IMR-90 (cell line): ENCODE data around the gene CLDN8. TPM values are rescaled to one million over a fixed set of nuclear protein-coding genes. Genes with fewer than 3 reads are reported as not detected.

ENCODE experiments used
- ATAC-seq: fragments of 200-7000 bp; cut with Tn5 transposase; 2 replicates; pipeline ENCODE4 v1.9.1; 2020; ENCODE audit warnings: low read depth, mild to moderate bottlenecking, moderate library complexity
- BruUV-seq: library from RNA; stranded (reverse); fragments of 400-500 nt; replicated peaks from 2 replicates; lab custom pipeline; 2021; lab: Mats Ljungman, UMichigan
- CTCF ChIA-PET: fragments of 300-600 bp; formaldehyde crosslinking; extraction: SDS; loops from one replicate; lab custom pipeline; 2021; ENCODE audit warnings: antibody characterized with exemption; lab: Yijun Ruan, JAX
- POLR2A ChIA-PET: fragments of 300-600 bp; sonication (Branson Sonifier 250); formaldehyde crosslinking; loops from one replicate; lab custom pipeline; 2022; ENCODE audit warnings: antibody characterized with exemption; ENCODE audit not compliant: unreplicated experiment; lab: Charles Lee
- DNase-seq: peaks from one replicate; pipeline ENCODE4 v3.0.0; 2013
- H2AFZ ChIP-seq: replicated peaks from 2 replicates; pipeline ENCODE3; 2013; ENCODE audit warnings: low read length, mild to moderate bottlenecking; ENCODE audit not compliant: poor library complexity
- H2AK5ac ChIP-seq: 2 replicates; pipeline ENCODE4 v1.6.1; 2013; ENCODE audit warnings: low read depth, low read length, inconsistent platforms
- H2AK9ac ChIP-seq: replicated peaks from 2 replicates; pipeline ENCODE3; 2013; ENCODE audit warnings: mild to moderate bottlenecking, low read depth, low read length, moderate library complexity; ENCODE audit not compliant: poor library complexity
- H2BK120ac ChIP-seq: 2 replicates; pipeline ENCODE4 v1.6.1; 2013; ENCODE audit warnings: low read depth, low read length, inconsistent platforms
- H2BK15ac ChIP-seq: 3 replicates; pipeline ENCODE4 v1.6.1; 2013; ENCODE audit warnings: low read depth, low read length, inconsistent platforms
- H2BK20ac ChIP-seq: 2 replicates; pipeline ENCODE4 v1.6.1; 2013; ENCODE audit warnings: low read depth, mild to moderate bottlenecking, inconsistent platforms, low read length, moderate library complexity
- H2BK5ac ChIP-seq: 2 replicates; pipeline ENCODE4 v1.6.1; 2013; ENCODE audit warnings: mild to moderate bottlenecking, low read depth, low read length, inconsistent platforms; ENCODE audit not compliant: poor library complexity, severe bottlenecking
- H3K14ac ChIP-seq: replicated peaks from 2 replicates; pipeline ENCODE4 v1.6.1; 2013; ENCODE audit warnings: low read depth, low read length, inconsistent platforms
- H3K18ac ChIP-seq: 2 replicates; pipeline ENCODE4 v1.6.1; 2013; ENCODE audit warnings: low read depth, low read length, control low read depth
- H3K23ac ChIP-seq: 2 replicates; pipeline ENCODE4 v1.6.1; 2013; ENCODE audit warnings: low read depth, low read length, inconsistent platforms
- H3K27ac ChIP-seq: 2 replicates; pipeline ENCODE4 v1.5.1; 2013; ENCODE audit warnings: mild to moderate bottlenecking, control low read depth, low read length; ENCODE audit not compliant: insufficient read depth
- H3K27me3 ChIP-seq: 2 replicates; pipeline ENCODE4 v1.6.1; 2013; ENCODE audit warnings: low read length; ENCODE audit not compliant: control insufficient read depth, insufficient read depth
- H3K36me3 ChIP-seq: 2 replicates; pipeline ENCODE4 v1.6.1; 2013; ENCODE audit warnings: low read length, mixed read lengths; ENCODE audit not compliant: control insufficient read depth, insufficient read depth
- H3K4ac ChIP-seq: 2 replicates; pipeline ENCODE4 v1.6.1; 2013; ENCODE audit warnings: low read depth, low read length, inconsistent platforms
- H3K4me1 ChIP-seq: 2 replicates; pipeline ENCODE4 v1.6.1; 2013; ENCODE audit warnings: low read length, mixed read lengths; ENCODE audit not compliant: control insufficient read depth, insufficient read depth
- H3K4me2 ChIP-seq: 2 replicates; pipeline ENCODE4 v1.6.1; 2013; ENCODE audit warnings: low read depth, mild to moderate bottlenecking, control low read depth, low read length, moderate library complexity
- H3K4me3 ChIP-seq: 2 replicates; pipeline ENCODE4 v1.5.1; 2013; ENCODE audit warnings: low read depth, mild to moderate bottlenecking, control low read depth, low read length, moderate library complexity; ENCODE audit not compliant: insufficient read depth
- H3K56ac ChIP-seq: 2 replicates; pipeline ENCODE4 v1.6.1; 2013; ENCODE audit warnings: low read length, inconsistent platforms; ENCODE audit not compliant: insufficient read depth; ENCODE audit errors: extremely low read depth
- H3K79me1 ChIP-seq, 2 experiments: 2 replicates each; pipeline ENCODE4 v1.6.1; 2013; ENCODE audit warnings: low read length in 2 of 2, inconsistent platforms in 1 of 2, low read depth in 1 of 2
- H3K9ac ChIP-seq: 2 replicates; pipeline ENCODE4 v1.6.1; 2013; ENCODE audit warnings: low read depth, low read length, control low read depth
- H3K9me1 ChIP-seq: 2 replicates; pipeline ENCODE4 v1.6.1; 2013; ENCODE audit warnings: low read length, inconsistent platforms; ENCODE audit not compliant: insufficient read depth
- H3K9me3 ChIP-seq: 2 replicates; pipeline ENCODE4 v1.6.1; 2013; ENCODE audit warnings: low read length; ENCODE audit not compliant: control insufficient read depth, insufficient read depth
- H4K20me1 ChIP-seq: 2 replicates; pipeline ENCODE4 v1.6.1; 2013; ENCODE audit warnings: low read length, inconsistent platforms; ENCODE audit not compliant: insufficient read depth
- H4K5ac ChIP-seq: 2 replicates; pipeline ENCODE4 v1.6.1; 2013; ENCODE audit warnings: mild to moderate bottlenecking, low read depth, low read length, control low read depth
- H4K8ac ChIP-seq, 2 experiments: 2 replicates each; pipeline ENCODE4 v1.6.1; 2013; ENCODE audit warnings: low read depth in 2 of 2, low read length in 2 of 2, control low read depth in 1 of 2, inconsistent platforms in 1 of 2
- H4K91ac ChIP-seq: 2 replicates; pipeline ENCODE4 v1.6.1; 2013; ENCODE audit warnings: low read depth, low read length, inconsistent platforms; ENCODE audit not compliant: insufficient read depth
- dilution Hi-C: fragments of 300-500 bp; cut with HindIII; formaldehyde crosslinking; loops from one replicate; pipeline ENCODE4 v1.14.3; 2018; ENCODE audit warnings: low sequenced_read_pairs; ENCODE audit not compliant: unreplicated experiment
- in situ Hi-C: fragments of 300-500 bp; cut with MboI; formaldehyde crosslinking; loops from 3 replicates; pipeline ENCODE4 v1.14.3; 2019; ENCODE audit warnings: low sequenced_read_pairs, inconsistent platforms, mixed read lengths
- intact Hi-C: fragments of 100-400 bp; cut with micrococcal nuclease; formaldehyde crosslinking; loops from 2 replicates; pipeline ENCODE4 v1.10.0; 2022
- polyA plus RNA-seq, 3 experiments: library from polyadenylated mRNA; depleted of rRNA; stranded (reverse); fragments of >200 nt; gene quantifications; 2 replicates each; pipeline ENCODE4 v1.2.3, GENCODE V29; 2012; ENCODE audit warnings: low replicate concordance in 1 of 3
- total RNA-seq: library from RNA; depleted of rRNA; stranded (reverse); fragments of >200 nt; gene quantifications from 2 replicates; pipeline ENCODE4 v1.2.3, GENCODE V29; 2012
- TF ChIP-seq, protein P1 (sequence below): fragments of 150-350 bp; IDR thresholded peaks from 2 replicates; pipeline ENCODE4 v1.6.1; 2017; ENCODE audit warnings: mild to moderate bottlenecking, antibody characterized with exemption, low read length, low read depth

CLDN8 gene
- total and polyA plus RNA-seq, 2 of the 4 experiments (the other 2 are of a cell fraction) = not detected

GRCh38 chr21:30243691-30244090 lies 27.8 kb upstream of the CLDN8 start:
- H2AK9ac ChIP-seq = no peak overlapping the region
- H2BK20ac ChIP-seq = no peak overlapping the region
- no peaks in the 10 kb centered on the region for H3K9me1 ChIP-seq
- H3K4ac ChIP-seq = no peak overlapping the region
- H3K23ac ChIP-seq = no peak overlapping the region
- no peak overlapping the region for H3K4me2 ChIP-seq
- H2BK120ac ChIP-seq = no peak overlapping the region
- in situ Hi-C loops = no loop called here
- H3K36me3 ChIP-seq = no peaks in the 10 kb centered on the region
- H2AK5ac ChIP-seq = no peak overlapping the region
- CTCF ChIA-PET = no interaction called here
- intact Hi-C loops = no loop called here
- ATAC-seq (no peak), DNase-seq (no peak)
- no peaks in the 10 kb centered on the region for H3K4me1 ChIP-seq
- H3K9me3 ChIP-seq = peaks cover 2% of the 10 kb centered on the region; the same call in 1 of the 2 replicates
- no peak overlapping the region for H2BK5ac ChIP-seq
- dilution Hi-C loops = no loop called here
- H3K79me1 ChIP-seq = no peaks in the 10 kb centered on the region
- no peak overlapping the region for H3K9ac ChIP-seq
- H4K8ac ChIP-seq = no peak overlapping the region
- H4K91ac ChIP-seq = no peak overlapping the region
- TF ChIP-seq, protein P1, sequence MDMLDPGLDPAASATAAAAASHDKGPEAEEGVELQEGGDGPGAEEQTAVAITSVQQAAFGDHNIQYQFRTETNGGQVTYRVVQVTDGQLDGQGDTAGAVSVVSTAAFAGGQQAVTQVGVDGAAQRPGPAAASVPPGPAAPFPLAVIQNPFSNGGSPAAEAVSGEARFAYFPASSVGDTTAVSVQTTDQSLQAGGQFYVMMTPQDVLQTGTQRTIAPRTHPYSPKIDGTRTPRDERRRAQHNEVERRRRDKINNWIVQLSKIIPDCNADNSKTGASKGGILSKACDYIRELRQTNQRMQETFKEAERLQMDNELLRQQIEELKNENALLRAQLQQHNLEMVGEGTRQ = no peak
- H4K5ac ChIP-seq = no peak overlapping the region
- no peak overlapping the region for H2AFZ ChIP-seq
- POLR2A ChIA-PET = no interaction called here
- H3K18ac ChIP-seq = no peak overlapping the region
- no peak overlapping the region for H3K56ac ChIP-seq
- H4K20me1 ChIP-seq = no peaks in the 10 kb centered on the region
- BruUV-seq = no TSS peak
- no peak overlapping the region for H3K27ac ChIP-seq
- H3K4me3 ChIP-seq = no peak overlapping the region
- no peak overlapping the region for H2BK15ac ChIP-seq
- H3K27me3 ChIP-seq = no peaks in the 10 kb centered on the region
- no peak overlapping the region for H3K14ac ChIP-seq
